ENCODE results near the gene HID1. TPM values are rescaled to one million over a fixed set of nuclear protein-coding genes. Genes with fewer than 3 reads are reported as not detected.
"Not testable (repeated sequence)": the region's sequence is repeated elsewhere in the genome, so short reads cannot be mapped to it uniquely, and the experiment has no call there.

Gene HID1
- polyA plus RNA-seq, 1 donor from 2014 or later, result 26.6 TPM

DNA sequence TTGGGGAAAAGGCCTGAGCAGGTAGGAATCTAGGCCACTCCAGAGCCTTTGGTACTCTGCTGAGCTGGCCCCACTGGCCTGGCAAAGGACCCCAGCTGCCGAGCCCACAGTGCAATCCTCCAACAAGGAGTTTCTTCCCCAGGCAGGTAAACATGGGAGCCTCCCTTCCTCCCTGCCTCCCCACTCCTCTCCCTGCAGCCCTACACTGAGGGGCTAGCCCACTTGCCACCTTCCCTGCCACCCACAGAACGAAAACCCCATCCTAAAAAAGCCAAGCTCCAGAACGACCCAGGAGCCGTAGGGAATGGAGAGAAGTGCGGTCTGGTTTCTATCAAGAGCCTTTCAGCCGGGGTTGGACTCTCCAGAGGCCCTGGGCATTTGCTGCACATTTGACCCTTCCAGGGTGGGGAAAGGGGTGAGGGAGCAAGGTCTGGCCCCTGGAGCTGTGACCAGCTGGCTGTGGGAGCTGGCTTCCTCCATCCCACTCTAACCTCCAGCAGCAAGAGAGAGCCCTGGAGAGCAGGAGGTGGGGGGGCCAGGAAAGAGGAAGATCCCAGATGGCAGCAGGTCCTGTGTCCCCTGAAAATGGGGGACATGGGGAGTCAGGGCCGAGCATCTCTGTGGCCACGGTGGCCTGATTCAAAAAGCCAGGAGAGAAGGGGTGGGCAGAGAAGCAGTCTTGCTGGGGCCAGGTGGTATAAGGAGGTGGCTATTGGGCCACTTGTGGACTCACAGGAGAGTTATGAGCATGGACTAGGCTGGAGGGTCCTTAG, 1.3 kb downstream of the HID1 start:
- Histone ChIP-seq H3K9me2 (ENCODE audit: insufficient read depth, low read length) (no peaks in the 10 kb centered on the region), H3K27ac (ENCODE audit: low read length) (no peak overlapping the region), H3K79me2 (replicated peaks; ENCODE audit: insufficient read depth, low read length) (peaks cover 5% of the 10 kb centered on the region), H3K4me2 (ENCODE audit: low read length) (peak overlapping the region; percentile 81), H3K9ac (ENCODE audit: low read length) (peak overlapping the region; percentile 83), H3F3A (ENCODE audit: insufficient read depth, low read length, poor library complexity, severe bottlenecking) (no peaks in the 10 kb centered on the region), H4K20me1 (ENCODE audit: insufficient read depth) (no peaks in the 10 kb centered on the region), H3K36me3 (ENCODE audit: insufficient read depth, low read length) (no peaks in the 10 kb centered on the region), H3K27me3 (ENCODE audit: insufficient read depth, low read depth, low read length) (peaks cover 8% of the 10 kb centered on the region), H3K9me3 (ENCODE audit: low read length) (no peaks in the 10 kb centered on the region), H3K4me3 (ENCODE audit: low read length) (peak overlapping the region; percentile 96), H2AFZ (ENCODE audit: low read depth, low read length) (no peak overlapping the region)
- no peak for TF ChIP-seq POLR2AphosphoS5 (IDR thresholded peaks at IDR 0.05)

DNA sequence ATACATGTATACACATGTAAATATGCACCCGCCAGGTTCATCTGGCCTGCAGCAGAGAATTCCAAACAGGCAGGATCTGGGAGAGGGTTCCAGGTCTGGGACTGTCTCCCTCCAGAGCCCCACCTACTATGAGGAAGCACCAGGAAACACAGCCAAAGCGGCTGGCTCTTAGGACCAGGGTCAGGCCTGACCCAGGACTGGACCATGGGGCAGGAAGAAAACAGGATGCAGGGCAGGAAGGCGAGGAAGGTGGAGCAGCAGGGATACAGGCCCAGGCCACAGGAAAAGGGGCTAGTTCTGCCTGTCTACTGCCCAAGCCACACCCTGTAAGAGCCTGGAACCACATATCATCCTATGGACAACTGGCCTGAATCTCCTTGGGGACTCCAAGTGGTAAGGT, 2.2 kb downstream of the HID1 start:
- H3K9me2 ChIP-seq (ENCODE audit: insufficient read depth, low read length), result no peaks in the 10 kb centered on the region
- H3K4me3 ChIP-seq (ENCODE audit: low read length), result peak overlapping the region; percentile 96
- no peaks in the 10 kb centered on the region for H3K9me3 ChIP-seq (ENCODE audit: low read length)
- H3F3A ChIP-seq (ENCODE audit: insufficient read depth, low read length, poor library complexity, severe bottlenecking), result no peaks in the 10 kb centered on the region
- H3K36me3 ChIP-seq (ENCODE audit: insufficient read depth, low read length), result no peaks in the 10 kb centered on the region
- no peaks in the 10 kb centered on the region for H4K20me1 ChIP-seq (ENCODE audit: insufficient read depth)
- no peak overlapping the region for H2AFZ ChIP-seq (ENCODE audit: low read depth, low read length)
- H3K27ac ChIP-seq (ENCODE audit: low read length), result no peak overlapping the region
- H3K9ac ChIP-seq (ENCODE audit: low read length), result no peak overlapping the region
- H3K79me2 ChIP-seq (replicated peaks; ENCODE audit: insufficient read depth, low read length), result peaks cover 5% of the 10 kb centered on the region
- no peak overlapping the region for H3K4me2 ChIP-seq (ENCODE audit: low read length)
- peaks cover 8% of the 10 kb centered on the region for H3K27me3 ChIP-seq (ENCODE audit: insufficient read depth, low read depth, low read length)
- no peak for TF ChIP-seq EP300 (conservative IDR thresholded peaks at IDR 0.05; ENCODE audit: poor library complexity, severe bottlenecking)
- TF ChIP-seq, protein P1, sequence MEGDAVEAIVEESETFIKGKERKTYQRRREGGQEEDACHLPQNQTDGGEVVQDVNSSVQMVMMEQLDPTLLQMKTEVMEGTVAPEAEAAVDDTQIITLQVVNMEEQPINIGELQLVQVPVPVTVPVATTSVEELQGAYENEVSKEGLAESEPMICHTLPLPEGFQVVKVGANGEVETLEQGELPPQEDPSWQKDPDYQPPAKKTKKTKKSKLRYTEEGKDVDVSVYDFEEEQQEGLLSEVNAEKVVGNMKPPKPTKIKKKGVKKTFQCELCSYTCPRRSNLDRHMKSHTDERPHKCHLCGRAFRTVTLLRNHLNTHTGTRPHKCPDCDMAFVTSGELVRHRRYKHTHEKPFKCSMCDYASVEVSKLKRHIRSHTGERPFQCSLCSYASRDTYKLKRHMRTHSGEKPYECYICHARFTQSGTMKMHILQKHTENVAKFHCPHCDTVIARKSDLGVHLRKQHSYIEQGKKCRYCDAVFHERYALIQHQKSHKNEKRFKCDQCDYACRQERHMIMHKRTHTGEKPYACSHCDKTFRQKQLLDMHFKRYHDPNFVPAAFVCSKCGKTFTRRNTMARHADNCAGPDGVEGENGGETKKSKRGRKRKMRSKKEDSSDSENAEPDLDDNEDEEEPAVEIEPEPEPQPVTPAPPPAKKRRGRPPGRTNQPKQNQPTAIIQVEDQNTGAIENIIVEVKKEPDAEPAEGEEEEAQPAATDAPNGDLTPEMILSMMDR (IDR thresholded peaks at IDR 0.05; ENCODE audit: poor library complexity, severe bottlenecking), result no peak

DNA sequence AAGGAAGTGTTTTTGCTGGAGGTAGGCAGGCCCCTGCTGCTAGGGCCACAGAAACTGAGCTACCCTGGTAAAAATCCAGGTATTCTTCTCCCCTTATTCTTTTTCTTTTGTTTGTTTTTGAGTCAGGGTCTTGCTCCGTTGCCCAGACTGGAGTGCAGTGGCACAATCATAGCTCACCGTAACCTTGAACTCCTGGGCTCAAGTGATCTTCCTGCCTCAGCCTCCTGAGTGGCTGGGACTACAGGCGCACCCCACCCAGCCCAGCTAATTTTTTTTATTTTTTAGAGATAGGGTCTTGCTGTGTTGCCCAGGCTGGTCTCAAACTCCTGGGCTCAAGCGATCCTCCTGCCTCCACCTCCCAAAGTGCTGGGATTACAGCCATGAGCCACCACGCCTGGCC, 3.1 kb downstream of the HID1 start:
- H3F3A ChIP-seq (ENCODE audit: insufficient read depth, low read length, poor library complexity, severe bottlenecking); H3K27me3 ChIP-seq (ENCODE audit: insufficient read depth, low read depth, low read length); H3K36me3 ChIP-seq (ENCODE audit: insufficient read depth, low read length); H3K4me2 ChIP-seq (ENCODE audit: low read length); H3K9me3 ChIP-seq (ENCODE audit: low read length); H2AFZ ChIP-seq (ENCODE audit: low read depth, low read length); H3K9ac ChIP-seq (ENCODE audit: low read length); H3K27ac ChIP-seq (ENCODE audit: low read length); H3K79me2 ChIP-seq (replicated peaks; ENCODE audit: insufficient read depth, low read length); H3K9me2 ChIP-seq (ENCODE audit: insufficient read depth, low read length); H3K4me3 ChIP-seq (ENCODE audit: low read length); H4K20me1 ChIP-seq (ENCODE audit: insufficient read depth): not testable (repeated sequence)

DNA sequence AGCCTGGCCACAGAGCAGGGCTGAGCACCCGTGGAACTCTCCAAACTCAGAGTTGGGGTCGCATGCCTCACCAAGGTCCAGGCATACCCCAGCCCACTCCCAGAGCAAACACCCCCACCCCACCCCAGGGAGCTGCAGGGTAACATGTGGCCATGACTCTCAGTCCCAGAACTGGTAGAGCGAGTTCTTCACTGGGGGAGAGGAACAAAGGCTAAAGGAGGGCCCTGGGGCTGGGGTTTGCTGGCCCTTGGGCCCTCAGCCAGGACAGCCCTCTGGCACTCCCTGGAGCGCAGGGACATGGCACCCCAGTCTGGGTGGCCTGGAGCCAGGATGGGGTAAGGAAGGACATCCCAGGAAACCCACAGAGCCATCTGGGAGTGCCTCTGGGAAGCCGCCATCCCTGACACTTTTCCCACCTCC, 4.2 kb downstream of the HID1 start:
- H3K27me3 ChIP-seq (ENCODE audit: insufficient read depth, low read depth, low read length), result peaks cover 7% of the 10 kb centered on the region
- no peaks in the 10 kb centered on the region for H3K9me2 ChIP-seq (ENCODE audit: insufficient read depth, low read length)
- no peak overlapping the region for H3K4me3 ChIP-seq (ENCODE audit: low read length)
- H3K9me3 ChIP-seq (ENCODE audit: low read length), result no peaks in the 10 kb centered on the region
- H2AFZ ChIP-seq (ENCODE audit: low read depth, low read length), result no peak overlapping the region
- H3K9ac ChIP-seq (ENCODE audit: low read length), result no peak overlapping the region
- no peak for TF ChIP-seq EP300 (conservative IDR thresholded peaks at IDR 0.05; ENCODE audit: poor library complexity, severe bottlenecking)
- no peaks in the 10 kb centered on the region for H3F3A ChIP-seq (ENCODE audit: insufficient read depth, low read length, poor library complexity, severe bottlenecking)
- H3K36me3 ChIP-seq (ENCODE audit: insufficient read depth, low read length), result no peaks in the 10 kb centered on the region
- H3K79me2 ChIP-seq (replicated peaks; ENCODE audit: insufficient read depth, low read length), result peaks cover 5% of the 10 kb centered on the region
- H3K27ac ChIP-seq (ENCODE audit: low read length), result no peak overlapping the region
- H3K4me2 ChIP-seq (ENCODE audit: low read length), result no peak overlapping the region
- no peaks in the 10 kb centered on the region for H4K20me1 ChIP-seq (ENCODE audit: insufficient read depth)

Measured in neural cell (in vitro differentiated cells).